HG02759 (cell line): ENCODE data around the gene CDNF.

Source experiments
- ATAC-seq: cut with Tn5 transposase; IDR thresholded peaks from one replicate; pipeline ENCODE4 v1.9.1; 2021; ENCODE audit warnings: mild to moderate bottlenecking, moderate library complexity; ENCODE audit not compliant: unreplicated experiment

CDNF gene

DNA sequence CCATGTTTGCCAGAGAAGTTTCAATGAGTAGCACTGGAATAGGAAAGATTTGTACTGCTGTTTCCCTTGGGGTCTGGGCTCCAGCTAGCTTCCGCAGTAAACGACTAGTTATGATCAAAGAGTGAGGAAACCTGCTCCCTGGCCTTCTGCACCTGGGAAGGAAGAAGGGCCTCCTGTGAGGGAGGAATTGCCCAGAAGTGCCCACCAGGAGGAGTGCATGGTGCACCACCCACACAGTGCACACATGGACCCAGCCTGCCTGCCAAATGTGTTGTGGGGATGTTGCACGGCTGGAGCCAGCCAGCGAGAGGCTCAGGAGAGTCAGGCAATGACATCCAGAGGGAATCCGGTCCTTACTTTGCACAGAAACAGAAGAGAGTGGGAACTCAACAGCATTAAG is 36.1 kb downstream of the CDNF start:
- ATAC-seq, result no peak

DNA sequence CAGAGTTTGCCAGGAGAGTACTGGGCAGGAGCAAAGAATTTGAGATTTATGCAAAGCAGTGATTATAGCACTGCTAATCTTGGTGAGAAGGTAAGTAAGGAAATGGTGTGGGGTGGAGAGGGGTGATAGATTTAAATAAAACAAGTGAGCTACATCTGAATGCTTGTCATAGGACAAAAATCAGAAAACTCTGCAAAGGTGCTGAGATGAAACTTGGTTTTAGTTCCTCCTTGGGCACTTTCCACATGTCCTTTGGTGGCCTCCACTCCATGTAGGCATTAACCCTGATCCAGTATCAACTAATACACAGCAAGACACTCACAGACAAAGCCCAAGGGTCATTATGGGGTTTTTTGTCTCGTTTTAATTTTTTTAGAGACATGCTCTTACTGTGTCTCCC is 37.4 kb downstream of the CDNF start:
- no peak for ATAC-seq

DNA sequence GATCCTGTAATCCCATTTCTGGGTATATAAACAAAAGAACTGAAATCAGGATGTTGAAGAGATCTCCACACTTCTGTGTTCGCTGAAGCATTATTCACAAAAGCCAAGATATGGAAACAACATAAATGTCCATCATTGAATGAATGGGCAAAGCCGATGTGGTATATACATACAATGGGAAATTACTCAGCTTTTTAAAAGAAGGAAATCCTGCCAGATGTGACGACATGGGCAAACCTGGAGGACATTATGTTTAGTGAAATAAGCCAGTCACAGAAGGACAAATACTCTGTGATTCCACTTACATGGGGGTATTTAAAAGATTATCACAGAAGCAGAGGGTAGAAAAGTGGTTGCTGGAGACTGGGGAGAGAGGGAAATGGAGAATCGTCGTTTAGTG is 39.2 kb downstream of the CDNF start:
- no peak for ATAC-seq

DNA sequence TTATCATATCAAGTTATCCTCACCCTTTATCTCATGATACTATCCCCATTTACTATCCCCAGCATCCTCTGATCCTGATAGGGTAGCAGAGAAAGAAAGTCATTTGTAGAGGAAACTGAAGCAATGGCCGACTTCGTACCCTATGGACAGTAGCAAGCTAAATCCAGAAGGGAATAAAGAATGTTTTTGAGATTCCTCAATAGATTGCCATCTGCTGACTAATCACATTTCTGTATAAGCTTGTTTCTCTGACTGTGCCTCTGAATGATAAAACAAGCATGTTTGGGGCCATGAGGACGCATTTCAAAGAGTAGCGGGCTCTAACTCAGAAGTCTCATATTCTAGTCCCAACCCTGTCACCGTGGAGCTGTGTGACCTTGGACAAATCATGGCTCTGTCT is 49.9 kb downstream of the CDNF start:
- no peak for ATAC-seq

GRCh38 chr10:14784459-14785055 is 53.3 kb downstream of the CDNF start:
- ATAC-seq, result no peak

- no peak for ATAC-seq
These were observed 55.0 kb downstream of the CDNF start for GRCh38 chr10:14782691-14783363.

DNA sequence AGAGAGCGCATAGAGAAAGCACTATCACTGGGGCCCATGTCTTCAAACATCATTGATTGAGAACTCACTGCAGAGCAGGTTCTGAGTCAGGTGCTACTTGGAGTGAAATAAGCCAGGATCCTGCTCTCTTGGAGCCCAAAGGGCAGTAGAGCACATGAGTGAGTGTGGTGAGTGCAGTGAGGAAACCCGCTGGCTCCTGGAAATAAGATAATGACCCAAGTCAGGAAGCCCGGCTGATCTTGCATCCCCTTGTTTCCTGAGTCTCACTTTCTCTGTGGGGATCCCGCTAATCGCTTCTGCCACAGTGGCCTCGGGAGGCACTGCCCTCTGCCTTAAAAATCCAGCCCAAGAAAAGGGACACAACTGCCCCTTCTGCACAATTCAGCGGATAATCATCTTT is 56.1 kb downstream of the CDNF start:
- no peak for ATAC-seq

DNA sequence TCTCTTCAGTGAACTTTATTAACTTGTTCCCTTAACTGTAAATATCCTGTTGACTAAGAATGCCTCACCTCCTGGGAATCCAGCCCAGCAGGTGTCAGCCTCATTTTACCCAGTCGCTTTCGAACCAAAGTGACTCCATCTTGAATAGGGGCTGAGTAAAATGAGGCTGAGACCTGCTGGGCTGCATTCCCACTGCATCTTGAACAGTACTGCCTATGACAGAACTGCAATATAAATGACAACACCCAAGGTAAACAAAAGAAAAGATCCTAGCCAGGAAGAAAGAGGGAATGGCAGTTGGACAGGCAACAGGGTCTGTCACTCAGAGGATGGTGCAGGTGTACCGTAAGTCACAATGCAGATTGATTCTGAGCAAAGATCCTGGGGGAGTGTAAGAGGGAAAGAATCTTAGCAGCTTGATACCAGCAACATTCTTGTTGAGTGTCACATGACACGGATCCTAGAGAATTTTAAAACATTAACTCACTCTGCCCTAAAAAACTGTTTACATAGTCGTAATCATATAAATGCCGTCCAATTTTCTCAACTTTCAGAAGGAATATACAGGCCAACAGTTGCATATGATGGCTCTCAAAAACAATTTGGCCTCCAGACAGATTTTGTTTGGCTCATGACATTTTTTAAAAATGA is 58.7 kb downstream of the CDNF start:
- no peak for ATAC-seq

GRCh38 chr10:14776546-14776945 is 61.3 kb downstream of the CDNF start:
- ATAC-seq, result no peak

- ATAC-seq, result no peak
These were observed 62.2 kb downstream of the CDNF start for GRCh38 chr10:14775656-14776055.

- no peak for ATAC-seq
These were observed 63.0 kb downstream of the CDNF start, which contains the start of gene FAM107B for GRCh38 chr10:14774797-14775196. Gene FAM107B (minus strand): TSS chr10:14774897. CDS start chr10:14774663, 234 bp downstream.

- ATAC-seq, result no peak
These were observed 63.6 kb downstream of the CDNF start for GRCh38 chr10:14774214-14774580.

DNA sequence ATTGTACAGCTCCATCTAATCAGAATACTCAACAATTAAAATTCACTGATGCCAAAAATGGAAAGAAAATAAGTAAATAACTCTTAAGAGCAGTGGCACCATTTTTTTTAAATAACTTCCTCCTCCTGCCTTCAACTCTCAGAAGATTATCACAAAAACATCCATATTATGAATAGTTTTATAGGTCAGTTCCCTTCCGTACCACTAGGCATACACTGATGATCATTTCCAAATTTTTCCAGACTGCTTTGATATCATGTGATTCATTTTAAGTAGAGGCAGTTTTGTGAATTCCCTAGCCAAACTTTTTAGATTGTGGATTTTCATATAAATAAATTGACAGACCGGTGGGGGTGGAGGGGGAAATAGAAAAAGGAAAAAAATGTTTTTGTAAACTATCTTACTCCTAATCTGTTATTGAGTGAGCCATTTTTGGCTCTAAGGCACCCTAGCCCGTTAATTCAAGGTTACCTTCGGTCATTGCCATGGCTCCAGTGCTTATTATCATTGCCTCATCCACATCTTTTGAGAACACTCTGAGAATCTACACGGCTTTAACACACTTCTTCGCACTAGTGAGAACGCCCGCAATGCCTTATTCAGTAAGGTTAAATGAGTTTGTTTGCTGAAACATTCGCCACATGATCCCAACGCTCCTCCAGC is 64.2 kb downstream of the CDNF start:
- ATAC-seq, result no peak

DNA sequence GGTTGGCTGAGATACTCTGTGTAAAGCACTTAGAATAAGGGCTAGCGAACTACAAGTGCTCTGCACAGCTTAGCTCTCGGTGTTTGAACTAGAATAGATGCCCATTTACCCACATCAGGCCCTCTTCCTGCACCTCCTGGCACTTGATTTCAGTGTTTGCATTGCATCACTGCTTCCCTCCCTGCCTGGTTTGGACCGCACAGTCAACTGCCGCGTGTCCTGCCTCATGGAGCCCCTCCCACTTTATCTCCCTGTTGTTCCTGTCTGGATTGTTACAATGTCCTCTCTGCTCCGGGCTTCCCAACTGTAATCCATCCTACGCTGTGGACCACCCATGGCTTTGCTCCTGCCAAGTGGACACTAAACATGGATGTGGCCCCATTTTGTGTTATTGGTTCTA is 65.4 kb downstream of the CDNF start:
- ATAC-seq, result no peak

- no peak for ATAC-seq
These were observed 66.9 kb downstream of the CDNF start for GRCh38 chr10:14770927-14771326.
